ENCODE measurements around the gene LYST.
A peak's percentile ranks its signal among the peaks of the same experiment; 100 is the strongest.

Gene LYST

DNA sequence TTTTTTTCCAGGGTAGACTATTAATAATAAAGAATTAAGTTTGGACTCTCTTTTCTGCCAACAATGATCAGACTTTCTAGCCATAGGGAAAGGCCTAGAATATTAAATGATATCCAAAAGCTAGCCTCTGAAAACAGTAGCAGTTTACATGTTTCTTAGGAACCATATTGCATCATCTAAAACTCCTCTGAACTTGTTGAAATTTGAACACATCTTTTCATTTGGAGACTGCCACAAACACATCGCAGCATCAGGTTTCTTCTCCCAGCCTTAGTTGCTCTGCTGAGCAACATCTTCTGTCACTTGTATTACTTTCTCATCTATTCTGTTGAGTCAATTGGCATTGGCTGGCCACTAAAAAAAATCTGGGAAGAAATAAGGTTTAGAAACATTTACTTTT, 153.9 kb downstream of the LYST start:
- DNase-seq (ENCODE audit: low spot score) = no peak

GRCh38 chr1:235710687-235711086, 156.0 kb downstream of the LYST start:
- DNase-seq (ENCODE audit: low spot score) = no peak

DNA sequence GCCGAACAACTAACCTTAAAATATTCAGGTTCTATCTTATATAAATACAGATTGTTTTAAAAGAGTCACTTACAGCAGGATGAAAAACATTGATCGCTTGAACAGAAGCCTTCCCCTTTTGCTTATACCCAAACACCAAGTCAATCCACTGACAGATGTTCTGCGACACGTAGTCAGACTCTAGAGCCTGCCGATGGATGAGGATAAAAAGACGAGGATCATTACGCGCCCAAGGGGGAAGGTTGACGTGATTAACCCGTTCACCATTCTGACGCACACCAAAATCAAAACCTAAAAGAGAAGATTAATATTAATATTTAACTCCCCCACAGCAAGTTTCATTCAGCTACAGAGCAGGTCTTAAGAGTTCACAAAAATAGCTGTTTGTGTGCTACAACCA, 157.7 kb downstream of the LYST start:
- no peak for DNase-seq (ENCODE audit: low spot score)

- peak; percentile 9 for DNase-seq (ENCODE audit: low spot score)
Measured at GRCh38 chr1:235708390-235708962, 158.2 kb downstream of the LYST start.

- no peak for DNase-seq (ENCODE audit: low spot score)
Measured at GRCh38 chr1:235703506-235703905, 163.2 kb downstream of the LYST start.

- no peak for DNase-seq (ENCODE audit: low spot score)
Measured at GRCh38 chr1:235702412-235702811, 164.3 kb downstream of the LYST start.

DNA sequence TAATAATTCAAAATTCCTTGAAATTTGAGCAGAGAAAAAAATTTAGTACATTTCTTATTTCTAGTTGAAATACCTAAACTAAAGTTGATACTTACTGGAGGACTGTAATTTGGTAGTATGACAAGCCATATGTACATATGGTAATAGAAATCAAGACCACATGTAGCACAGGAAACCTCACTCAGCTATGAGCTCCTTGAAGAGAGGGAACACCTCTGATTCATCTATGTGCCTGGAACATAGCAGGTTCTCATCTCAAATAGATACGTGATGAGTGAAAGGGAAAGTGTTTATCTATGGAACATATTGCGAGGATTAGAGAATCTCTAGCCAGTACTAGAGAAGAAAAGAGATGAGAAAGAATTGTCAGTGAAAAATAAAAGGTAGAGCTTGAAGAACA, 169.2 kb downstream of the LYST start:
- DNase-seq (ENCODE audit: low spot score) = no peak

- DNase-seq (ENCODE audit: low spot score) = no peak
Measured at GRCh38 chr1:235689356-235689755, 177.3 kb downstream of the LYST start.

DNA sequence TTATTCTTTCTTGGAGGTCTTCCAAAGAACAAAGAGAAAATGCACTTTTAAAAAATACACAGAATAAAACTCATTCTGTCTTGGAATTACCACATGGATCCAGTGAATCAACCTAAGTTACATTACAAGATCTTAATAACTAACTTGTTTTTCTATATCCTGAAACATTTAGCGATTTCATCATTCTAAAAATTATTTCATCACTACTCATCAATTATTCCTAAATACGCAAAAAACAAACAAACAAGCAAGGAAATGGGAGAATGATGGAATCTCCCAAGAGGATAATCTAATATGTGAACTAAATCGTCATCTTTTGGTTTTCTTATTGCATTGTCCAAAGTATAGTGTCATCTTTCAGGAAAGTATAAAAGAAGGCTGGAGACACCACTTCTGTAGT, 178.6 kb downstream of the LYST start:
- DNase-seq (ENCODE audit: low spot score) = no peak

DNA sequence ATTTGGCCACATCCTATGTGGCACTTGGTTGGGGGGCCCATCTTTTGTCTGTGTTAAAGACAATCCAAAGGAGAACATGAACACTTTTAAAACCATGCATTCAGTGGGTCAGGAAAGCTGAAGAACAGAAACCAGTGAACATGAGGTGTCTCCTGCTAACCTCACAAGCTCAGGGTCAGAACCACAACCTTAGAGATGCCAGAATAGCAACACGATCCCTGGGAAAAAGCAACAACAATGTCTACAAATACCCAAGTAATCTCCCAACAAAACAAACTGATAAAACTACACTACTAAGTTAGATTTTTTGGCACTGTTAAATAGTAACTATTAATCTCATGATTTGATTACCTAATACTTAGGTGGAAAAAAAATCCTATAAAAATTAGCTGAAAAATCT, 183.1 kb downstream of the LYST start:
- DNase-seq (ENCODE audit: low spot score) = no peak

DNA sequence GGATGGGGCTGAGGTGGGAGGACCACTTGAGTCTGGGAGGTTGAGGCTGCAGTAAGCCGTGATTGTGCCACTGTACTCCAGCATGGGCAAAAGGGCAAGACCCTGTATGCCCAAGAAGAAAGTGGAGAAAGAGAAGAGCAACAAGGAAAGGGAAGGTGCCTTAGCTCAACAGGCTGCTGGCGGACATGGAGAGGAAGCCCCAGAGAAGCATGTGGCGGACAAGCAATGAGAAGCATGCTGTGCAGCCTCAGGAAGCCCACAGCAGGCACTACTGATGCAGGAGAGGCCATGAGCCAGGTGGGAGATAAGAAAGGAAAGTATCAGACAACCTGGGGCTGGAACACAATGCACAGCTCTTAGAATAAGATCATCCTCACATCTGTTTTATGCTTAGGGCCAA, 184.5 kb downstream of the LYST start:
- DNase-seq (ENCODE audit: low spot score) = no peak

DNA sequence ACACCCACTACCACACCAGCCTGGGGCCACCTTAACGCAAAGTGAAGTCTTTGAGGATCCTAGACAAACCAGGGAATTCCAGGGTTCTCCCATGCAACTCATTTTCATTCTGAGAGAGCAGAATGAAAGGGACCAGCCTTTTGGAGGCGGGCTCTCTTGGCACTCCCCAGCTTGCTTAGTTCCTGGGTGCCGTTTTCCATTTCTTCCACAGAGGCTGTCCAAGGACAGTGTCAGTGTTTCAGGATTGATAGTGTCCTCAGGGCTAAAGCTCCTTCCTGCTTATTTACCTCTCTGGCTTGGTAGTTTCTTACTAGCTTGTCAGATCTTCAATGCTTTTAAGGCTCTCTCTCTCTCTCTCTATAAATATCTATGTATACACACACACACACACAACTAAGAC, 187.1 kb downstream of the LYST start:
- DNase-seq (ENCODE audit: low spot score) = no peak

- no peak for DNase-seq (ENCODE audit: low spot score)
Measured at GRCh38 chr1:235679005-235679404, 187.7 kb downstream of the LYST start.

DNA sequence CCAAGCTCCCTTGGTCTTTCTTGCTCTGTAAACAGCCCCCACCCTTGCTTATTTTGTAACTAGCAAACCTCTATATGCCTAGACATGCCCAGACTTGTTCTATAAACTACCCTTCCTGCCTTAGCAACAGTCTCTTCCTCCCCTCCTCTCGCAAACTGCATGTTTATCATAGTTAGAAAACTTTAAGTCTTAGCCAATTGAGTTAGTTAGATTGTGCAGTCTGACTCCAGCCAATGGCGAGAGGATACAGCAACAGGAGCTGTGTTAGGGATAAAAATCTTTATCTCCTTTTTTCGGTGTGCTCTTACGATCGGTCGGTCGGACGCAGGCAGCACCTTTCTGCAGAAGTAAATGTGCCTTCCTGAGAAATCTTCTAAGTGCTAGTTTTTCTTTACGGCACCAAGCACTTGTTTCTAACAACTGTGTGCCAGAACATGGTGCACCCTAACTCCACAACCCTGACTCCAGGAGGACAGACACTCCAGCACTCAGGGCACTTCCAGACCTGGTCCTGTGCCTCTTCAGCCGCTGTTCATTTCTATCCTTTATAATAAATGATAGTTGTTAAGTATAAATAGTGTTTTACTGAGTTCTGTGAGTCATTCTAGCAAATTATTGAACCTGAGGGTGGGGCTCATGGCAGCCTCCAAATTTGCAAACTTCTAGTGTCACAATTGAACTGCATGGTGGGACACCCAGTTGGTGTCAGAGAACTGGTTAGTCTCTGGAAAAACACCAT, 191.4 kb downstream of the LYST start:
- no peak for DNase-seq (ENCODE audit: low spot score)

DNA sequence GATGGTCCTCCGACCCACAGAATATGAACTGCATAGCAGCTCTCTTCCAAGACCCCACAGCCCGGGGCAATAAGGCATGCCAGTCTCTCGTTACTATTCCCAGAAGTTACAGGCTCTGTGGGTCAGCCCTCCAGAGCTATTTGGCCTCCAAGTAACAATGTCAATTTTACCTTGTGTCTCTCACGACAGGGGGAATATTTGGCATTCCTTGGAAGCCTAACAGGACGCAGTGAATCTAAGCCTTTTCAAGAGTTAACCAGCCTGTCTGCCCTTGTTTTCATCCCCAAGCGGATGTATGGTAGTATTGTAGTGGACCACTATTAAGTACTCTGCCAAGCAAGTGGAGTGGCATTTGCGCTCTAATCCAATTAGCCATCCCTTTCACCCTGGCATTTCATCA, 192.7 kb downstream of the LYST start:
- no peak for DNase-seq (ENCODE audit: low spot score)

GRCh38 chr1:235671992-235672391, 194.7 kb downstream of the LYST start:
- DNase-seq (ENCODE audit: low spot score) = no peak

DNA sequence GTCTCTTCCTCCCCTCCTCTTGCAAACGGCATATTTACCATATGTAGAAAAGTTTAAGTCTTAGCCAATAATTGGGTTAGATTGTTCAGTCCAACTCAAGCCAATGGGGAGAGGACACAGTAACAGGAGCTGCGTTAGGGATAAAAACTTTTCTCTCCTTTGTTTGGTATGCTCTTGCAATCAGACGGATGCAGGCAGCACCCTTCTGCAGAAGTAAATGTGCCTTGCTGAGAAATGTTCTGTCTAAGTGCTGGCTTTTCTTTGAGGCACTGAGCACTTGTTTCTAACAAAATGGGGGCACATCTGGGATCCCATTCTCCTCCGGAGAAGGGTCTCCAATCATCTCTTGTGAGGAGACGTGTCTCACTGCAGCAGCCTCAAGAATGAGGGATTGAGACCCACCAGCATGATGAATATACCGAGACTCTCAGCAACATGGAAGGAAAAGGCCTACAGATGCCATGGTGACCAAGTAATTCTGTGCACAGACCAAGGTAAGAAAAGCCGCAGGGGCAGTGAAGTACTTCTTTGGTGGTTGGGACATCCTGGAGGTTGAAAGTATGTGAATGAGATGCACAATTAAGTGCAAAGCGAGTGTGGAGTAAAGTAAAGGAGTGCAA, 196.4 kb downstream of the LYST start:
- DNase-seq (ENCODE audit: low spot score) = no peak

- no peak for DNase-seq (ENCODE audit: low spot score)
Measured at GRCh38 chr1:235669277-235669676, 197.4 kb downstream of the LYST start.

DNA sequence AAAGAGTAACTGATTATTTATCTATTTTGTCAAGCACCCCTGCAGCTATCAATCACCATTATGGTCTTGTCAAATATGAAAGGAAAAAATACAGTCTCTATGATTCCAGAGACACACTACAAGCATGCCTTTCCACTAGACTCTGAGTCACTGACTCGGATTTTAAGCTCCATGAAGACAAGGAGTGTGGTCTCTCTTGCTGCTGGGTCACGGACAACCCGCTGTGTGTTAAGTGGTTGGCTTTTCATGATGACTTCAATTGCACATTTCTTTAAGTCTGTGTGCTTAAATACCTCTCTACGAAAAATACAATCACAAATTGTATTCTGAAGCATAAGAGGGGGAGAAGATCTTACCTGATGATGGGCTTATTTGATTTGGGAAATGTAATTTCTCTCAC, 203.1 kb downstream of the LYST start:
- no peak for DNase-seq (ENCODE audit: low spot score)

DNA sequence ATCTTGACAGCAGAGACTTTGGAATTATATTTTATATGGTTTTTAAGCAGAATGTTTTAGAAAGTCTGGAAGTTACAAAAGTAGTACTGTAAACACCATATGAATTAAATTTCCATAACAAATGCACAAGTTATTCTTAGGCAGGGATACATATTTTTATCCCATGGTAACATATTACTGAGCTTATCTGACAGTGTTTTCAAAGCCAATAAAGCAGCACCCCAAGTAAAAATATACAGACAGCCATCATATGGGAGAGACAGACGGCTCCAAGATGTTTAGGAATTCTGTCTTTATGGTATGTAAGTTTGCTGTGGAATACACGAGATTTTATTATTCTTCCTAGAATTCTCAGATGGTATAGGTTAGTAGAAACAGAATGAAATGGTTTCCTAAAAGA, 205.1 kb downstream of the LYST start:
- DNase-seq (ENCODE audit: low spot score) = no peak

GRCh38 chr1:235659186-235659771, 207.4 kb downstream of the LYST start:
- no peak for DNase-seq (ENCODE audit: low spot score)

DNA sequence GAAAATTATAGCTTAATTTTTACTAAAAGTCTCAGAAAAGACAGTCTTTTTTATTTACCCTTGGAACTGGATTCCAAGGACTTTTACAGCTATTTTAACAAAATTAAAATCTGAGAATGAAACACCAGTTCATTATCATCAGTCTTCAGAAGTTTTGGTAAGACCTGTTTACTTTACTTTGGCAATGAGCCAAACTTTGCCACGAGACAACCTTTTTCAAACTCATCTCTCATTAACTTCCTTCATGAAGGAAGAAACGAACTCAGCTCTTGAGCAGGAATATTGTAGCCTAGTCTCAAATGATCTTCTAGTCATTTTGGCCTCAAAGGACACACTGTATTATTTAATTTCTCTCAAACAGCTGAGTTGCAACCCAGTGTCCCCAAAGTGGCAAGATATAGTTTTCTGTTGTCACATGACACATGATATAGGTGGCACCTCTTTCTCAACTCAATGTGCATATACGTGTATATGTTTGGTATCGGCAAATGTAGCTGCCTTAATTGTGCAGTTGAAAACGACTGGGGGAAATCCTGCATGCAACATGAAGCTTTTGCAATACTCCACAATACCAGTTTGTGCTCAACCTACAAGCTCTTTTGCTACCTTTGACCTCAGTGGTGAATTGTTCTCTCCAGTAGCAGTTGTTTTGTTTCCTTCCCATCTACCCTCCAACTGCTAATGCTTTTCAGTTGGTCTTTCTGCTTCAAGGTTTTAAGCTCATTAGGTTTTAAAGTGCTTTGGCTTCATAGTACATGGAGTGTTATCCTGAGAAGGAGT, 208.8 kb downstream of the LYST start:
- DNase-seq (ENCODE audit: low spot score) = no peak

GRCh38 chr1:235657269-235657668, 209.4 kb downstream of the LYST start:
- DNase-seq (ENCODE audit: low spot score) = no peak
